H9 (cell line): ENCODE measurements around the gene PEX10. TPM values are rescaled to one million over a fixed set of nuclear protein-coding genes. Genes with fewer than 3 reads are reported as not detected.

Experiments used
- DNase-seq: peaks from one replicate; pipeline ENCODE4 v3.0.0-alpha.2; 2017
- H2AFZ ChIP-seq: one replicate; pipeline ENCODE4 v1.6.1; 2013; ENCODE audit warnings: mild to moderate bottlenecking, low read length, control low read depth, moderate library complexity
- H2AK5ac ChIP-seq: 2 replicates; pipeline ENCODE4 v1.6.1; 2013; ENCODE audit warnings: low read length, control low read depth, mixed read lengths; ENCODE audit not compliant: insufficient read length
- H2BK120ac ChIP-seq: one replicate; pipeline ENCODE4 v1.6.1; 2013; ENCODE audit warnings: low read depth, mild to moderate bottlenecking, low read length, control low read depth, inconsistent platforms; ENCODE audit not compliant: poor library complexity, severe bottlenecking
- H2BK12ac ChIP-seq: 2 replicates; pipeline ENCODE4 v1.6.1; 2013; ENCODE audit warnings: low read length, control low read depth, mixed read lengths, low read depth; ENCODE audit not compliant: insufficient read length
- H2BK15ac ChIP-seq: 2 replicates; pipeline ENCODE4 v1.6.1; 2013; ENCODE audit warnings: low read depth, low read length, control low read depth
- H2BK20ac ChIP-seq: one replicate; pipeline ENCODE4 v1.6.1; 2013; ENCODE audit warnings: low read depth, mild to moderate bottlenecking, low read length, control low read depth, inconsistent platforms; ENCODE audit not compliant: poor library complexity, severe bottlenecking
- H2BK5ac ChIP-seq: 2 replicates; pipeline ENCODE4 v1.6.1; 2013; ENCODE audit warnings: low read length, control low read depth, mixed read lengths; ENCODE audit not compliant: insufficient read length
- H3K14ac ChIP-seq: 2 replicates; pipeline ENCODE4 v1.6.1; 2013; ENCODE audit warnings: low read length, control low read depth; ENCODE audit not compliant: insufficient read depth
- H3K18ac ChIP-seq: 2 replicates; pipeline ENCODE4 v1.6.1; 2013; ENCODE audit warnings: low read depth, mild to moderate bottlenecking, mixed read lengths, low read length, control low read depth; ENCODE audit not compliant: insufficient read length
- H3K23ac ChIP-seq: 2 replicates; pipeline ENCODE4 v1.6.1; 2013; ENCODE audit warnings: low read length, control low read depth, mixed read lengths, low read depth; ENCODE audit not compliant: insufficient read length
- H3K23me2 ChIP-seq: 2 replicates; pipeline ENCODE4 v1.6.1; 2013; ENCODE audit warnings: low read depth, mild to moderate bottlenecking, mixed read lengths, low read length, control low read depth; ENCODE audit not compliant: insufficient read length, poor library complexity, severe bottlenecking
- H3K27ac ChIP-seq: 2 replicates; pipeline ENCODE4 v1.5.1; 2013; ENCODE audit warnings: low read length, control low read depth, mixed read lengths, low read depth; ENCODE audit not compliant: insufficient read length
- H3K27me3 ChIP-seq: 2 replicates; pipeline ENCODE4 v1.6.1; 2013; ENCODE audit warnings: low read length, control low read depth, inconsistent platforms; ENCODE audit not compliant: insufficient read depth
- H3K4ac ChIP-seq: 2 replicates; pipeline ENCODE4 v1.6.1; 2013; ENCODE audit warnings: low read depth, mild to moderate bottlenecking, control low read depth, inconsistent platforms, low read length, moderate library complexity
- H3K4me1 ChIP-seq: 2 replicates; pipeline ENCODE4 v1.6.1; 2013; ENCODE audit warnings: low read length, control low read depth, inconsistent platforms; ENCODE audit not compliant: insufficient read depth
- H3K4me2 ChIP-seq: 2 replicates; pipeline ENCODE4 v1.6.1; 2013; ENCODE audit warnings: low read length, control low read depth, mixed read lengths; ENCODE audit not compliant: insufficient read length, insufficient read depth
- H3K56ac ChIP-seq: 2 replicates; pipeline ENCODE4 v1.6.1; 2013; ENCODE audit warnings: low read depth, mild to moderate bottlenecking, mixed read lengths, low read length, control low read depth; ENCODE audit not compliant: insufficient read length
- H3K79me1 ChIP-seq: 2 replicates; pipeline ENCODE4 v1.6.1; 2013; ENCODE audit warnings: low read depth, mild to moderate bottlenecking, moderate library complexity, low read length, control low read depth, inconsistent platforms; ENCODE audit not compliant: insufficient read depth, poor library complexity, severe bottlenecking
- H3K79me2 ChIP-seq: 2 replicates; pipeline ENCODE4 v1.6.1; 2013; ENCODE audit warnings: low read length, control low read depth, inconsistent platforms; ENCODE audit not compliant: insufficient read depth
- H3K9ac ChIP-seq: 2 replicates; pipeline ENCODE4 v1.6.1; 2013; ENCODE audit warnings: low read length, control low read depth, mixed read lengths; ENCODE audit not compliant: insufficient read length; ENCODE audit errors: extremely low read depth
- H3K9me3 ChIP-seq: one replicate; pipeline ENCODE4 v1.6.1; 2013; ENCODE audit warnings: low read depth, low read length, inconsistent platforms; ENCODE audit not compliant: control insufficient read depth
- H3T11ph ChIP-seq: one replicate; pipeline ENCODE4 v1.6.1; 2013; ENCODE audit warnings: mild to moderate bottlenecking, low read length, control low read depth, inconsistent platforms
- H4K20me1 ChIP-seq: one replicate; pipeline ENCODE4 v1.6.1; 2013; ENCODE audit not compliant: control insufficient read depth, insufficient read length, insufficient read depth
- H4K5ac ChIP-seq: 2 replicates; pipeline ENCODE4 v1.6.1; 2013; ENCODE audit warnings: low read depth, mild to moderate bottlenecking, mixed read lengths, low read length, control low read depth; ENCODE audit not compliant: insufficient read length
- H4K8ac ChIP-seq: replicated peaks from 2 replicates; pipeline ENCODE4 v1.6.1; 2013; ENCODE audit warnings: low read length, control low read depth, mixed read lengths, low read depth; ENCODE audit not compliant: insufficient read length
- H4K91ac ChIP-seq: 2 replicates; pipeline ENCODE4 v1.6.1; 2013; ENCODE audit warnings: low read depth, mild to moderate bottlenecking, moderate library complexity, mixed read lengths, low read length, control low read depth; ENCODE audit not compliant: insufficient read length
- H3K27ac Mint-ChIP-seq, 3 experiments: 2 replicates in 2 of 3; 3 replicates in 1 of 3; pipeline ENCODE4 v1.8.0; 2020 to 2021; ENCODE audit warnings: mixed read lengths in 3 of 3, mild to moderate bottlenecking in 1 of 3, moderate library complexity in 1 of 3
- H3K27me3 Mint-ChIP-seq: 2 replicates; pipeline ENCODE4 v1.8.0; 2021; ENCODE audit warnings: low read depth, mild to moderate bottlenecking, moderate library complexity, mixed read lengths
- H3K36me3 Mint-ChIP-seq, 3 experiments: 2 replicates in 2 of 3; 3 replicates in 1 of 3; pipeline ENCODE4 v1.8.0; 2020 to 2021; ENCODE audit warnings: low read depth in 3 of 3, mixed read lengths in 3 of 3; ENCODE audit not compliant: insufficient read depth in 1 of 3
- H3K4me1 Mint-ChIP-seq, 2 experiments: 2 replicates each; pipeline ENCODE4 v1.8.0; 2020; ENCODE audit warnings: mixed read lengths in 2 of 2
- H3K4me3 Mint-ChIP-seq, 2 experiments: 2 replicates in 1 of 2; 3 replicates in 1 of 2; pipeline ENCODE4 v1.8.0; 2020 to 2021; ENCODE audit warnings: mild to moderate bottlenecking in 2 of 2, mixed read lengths in 2 of 2, moderate library complexity in 1 of 2
- H3K9me3 Mint-ChIP-seq, 2 experiments: 2 replicates in 1 of 2; 3 replicates in 1 of 2; pipeline ENCODE4 v1.8.0; 2020; ENCODE audit warnings: mild to moderate bottlenecking in 2 of 2, mixed read lengths in 2 of 2, moderate library complexity in 1 of 2
- CTCF ChIP-seq: fragments of 200-600 bp; sonication (generic); conservative IDR thresholded peaks from 3 replicates; pipeline ENCODE4 v1.8.0; 2021; ENCODE audit warnings: antibody characterized with exemption, mild to moderate bottlenecking
- WGBS: extraction: QIAGEN DNeasy Blood & Tissue Kit; methylation state at CpG from one replicate; pipeline ENCODE4 v1.1.7; 2013; ENCODE audit warnings: missing lambda C conversion rate, low lambda C conversion rate, mixed read lengths; ENCODE audit not compliant: insufficient read length; ENCODE audit errors: extremely low coverage; 5-methylcytosine and 5-hydroxymethylcytosine counted together
- total RNA-seq: library from RNA; stranded (reverse); gene quantifications from 2 replicates; pipeline ENCODE4 v1.2.1, GENCODE V29; 2021

PEX10 gene
- total RNA-seq, 1 experiment from 2014 or later: 34.4 TPM

DNA sequence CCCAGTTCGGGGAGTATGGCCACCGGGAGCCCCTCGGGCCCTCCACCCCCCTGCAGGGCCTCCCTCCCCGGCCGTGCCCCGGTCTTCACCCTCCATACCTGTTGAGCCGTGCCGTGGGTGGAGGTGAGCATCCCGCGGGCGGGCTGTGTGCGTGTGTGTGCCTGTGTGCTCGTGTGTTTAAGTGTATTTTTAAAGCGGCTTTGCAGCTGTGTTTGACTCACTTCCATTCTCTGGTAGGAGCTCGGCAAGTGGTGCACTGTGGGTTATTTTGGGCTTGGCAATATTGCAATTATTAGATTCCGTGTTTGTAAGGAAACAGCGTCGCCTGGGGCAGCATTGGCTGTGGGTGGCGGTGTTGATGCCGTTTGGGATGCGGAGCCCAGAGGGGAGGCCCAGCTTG lies 43.4 kb upstream of the PEX10 start:
- Histone ChIP-seq H2BK5ac (no peak overlapping the region), H3T11ph (no peak overlapping the region), H3K4me1 (no peaks in the 10 kb centered on the region), H2BK20ac (no peak overlapping the region), H3K4me2 (no peak overlapping the region), H2BK12ac (no peak overlapping the region), H4K8ac (no peak overlapping the region), H2AK5ac (no peak overlapping the region), H2AFZ (no peak overlapping the region), H3K79me2 (no peaks in the 10 kb centered on the region), H3K23ac (no peak overlapping the region), H4K91ac (no peak overlapping the region), H3K56ac (no peak overlapping the region), H3K4ac (no peak overlapping the region), H3K9me3 (no peaks in the 10 kb centered on the region), H3K27me3 (no peaks in the 10 kb centered on the region), H4K20me1 (no peaks in the 10 kb centered on the region), H3K79me1 (no peaks in the 10 kb centered on the region), H3K9ac (no peak overlapping the region), H3K27ac (no peak overlapping the region), H2BK15ac (no peak overlapping the region), H3K14ac (no peak overlapping the region), H3K18ac (no peak overlapping the region), H2BK120ac (no peak overlapping the region), H3K23me2 (peaks cover 3% of the 10 kb centered on the region), H4K5ac (no peak overlapping the region)
- Mint-ChIP-seq H3K4me3 (no peak overlapping the region), H3K27me3 (no peaks in the 10 kb centered on the region), H3K36me3 (no peaks in the 10 kb centered on the region), H3K9me3 (no peaks in the 10 kb centered on the region), H3K4me1 (peaks cover 0 to 4% of the 10 kb centered on the region in 2 experiments; a peak in 2 of 4 replicates), H3K27ac (no peak overlapping the region)
- TF ChIP-seq CTCF: no peak
- DNase-seq: no peak
- no CpG with 5 or more reads among the region's 21 CpGs for WGBS
